OCI-LY3 (cell line): ENCODE data around the gene SASS6.
A peak's percentile ranks its signal among the peaks of the same experiment; 100 is the strongest.

ENCODE experiments used
- H2AFZ ChIP-seq: fragments of 200-600, 300-600 bp; shearing (Covaris generic); 2 replicates; pipeline ENCODE4 v1.6.0; 2014; ENCODE audit warnings: antibody characterized with exemption, low read depth, low read length
- H3K27ac ChIP-seq: fragments of 200-600, 300-600 bp; sonication (generic); 2 replicates; pipeline ENCODE4 v1.5.1; 2014; ENCODE audit warnings: mild to moderate bottlenecking, low read length, moderate library complexity, mixed read lengths
- H3K27me3 ChIP-seq: fragments of 200-600, 300-600 bp; sonication (generic); 2 replicates; pipeline ENCODE4 v1.6.1; 2014; ENCODE audit warnings: low read depth, low read length, mixed read lengths
- H3K36me3 ChIP-seq: fragments of 200-600, 300-600 bp; sonication (generic); replicated peaks from 2 replicates; pipeline ENCODE3; 2014; ENCODE audit warnings: low read depth, low read length, mixed read lengths
- H3K4me1 ChIP-seq: fragments of 300-600, 200-600 bp; sonication (generic); 2 replicates; pipeline ENCODE4 v1.6.1; 2014; ENCODE audit warnings: low read length, mixed read lengths
- H3K4me2 ChIP-seq: fragments of 200-600, 300-600 bp; sonication (generic); 2 replicates; pipeline ENCODE4 v1.6.1; 2014; ENCODE audit warnings: low read length, mixed read lengths
- H3K4me3 ChIP-seq: fragments of 300-600, 200-600 bp; sonication (generic); 2 replicates; pipeline ENCODE4 v1.5.1; 2014; ENCODE audit warnings: antibody characterized with exemption, mild to moderate bottlenecking, low read length, moderate library complexity
- H3K79me2 ChIP-seq: fragments of 300-600, 200-600 bp; shearing (Covaris generic); 2 replicates; pipeline ENCODE4 v1.6.1; 2014; ENCODE audit warnings: mild to moderate bottlenecking, low read length, mixed read lengths
- H3K9ac ChIP-seq: fragments of 300-600, 200-600 bp; shearing (Covaris generic); 2 replicates; pipeline ENCODE4 v1.6.0; 2014; ENCODE audit warnings: mild to moderate bottlenecking, low read length, moderate library complexity
- H3K9me3 ChIP-seq: fragments of 200-600, 300-600 bp; shearing (Covaris generic); 2 replicates; pipeline ENCODE4 v1.6.1; 2014; ENCODE audit warnings: low read length, mixed read lengths; ENCODE audit not compliant: insufficient read depth
- H4K20me1 ChIP-seq: fragments of 200-600, 300-600 bp; sonication (generic); 2 replicates; pipeline ENCODE4 v1.6.1; 2016; ENCODE audit warnings: low read length, mixed read lengths; ENCODE audit not compliant: insufficient read depth
- CTCF ChIP-seq: fragments of 200-600, 300-600 bp; sonication (generic); IDR thresholded peaks from 2 replicates; pipeline ENCODE4 v1.5.1; 2014; ENCODE audit warnings: antibody characterized with exemption, low read length, low read depth
- EZH2phosphoT487 ChIP-seq: fragments of 200-600 bp; shearing (Covaris generic); IDR thresholded peaks from 2 replicates; pipeline ENCODE4 v1.6.1; 2018; ENCODE audit warnings: antibody characterized with exemption, mixed run types, low read depth

SASS6 gene

GRCh38 chr1:100077531-100077930, 55.2 kb downstream of the SASS6 start:
- Histone ChIP-seq H3K4me2 (peak overlapping the region; percentile 51), H3K27ac (0 out of 2 replicates have a peak overlapping the region, but pooled peaks have one; percentile 9), H3K4me1 (peaks cover 40% of the 10 kb centered on the region), H4K20me1 (peaks cover 29% of the 10 kb centered on the region), H3K4me3 (no peak overlapping the region), H3K27me3 (no peaks in the 10 kb centered on the region), H3K79me2 (peaks cover 17% of the 10 kb centered on the region), H2AFZ (no peak overlapping the region), H3K9me3 (no peaks in the 10 kb centered on the region), H3K36me3 (peaks cover 26% of the 10 kb centered on the region), H3K9ac (no peak overlapping the region)
- TF ChIP-seq EZH2phosphoT487: no peak
- TF ChIP-seq CTCF: no peak

GRCh38 chr1:100076744-100077143, 56.0 kb downstream of the SASS6 start:
- H3K4me2 ChIP-seq: peak overlapping the region; percentile 51
- peaks cover 40% of the 10 kb centered on the region for H3K4me1 ChIP-seq
- peak overlapping the region; percentile 66 for H3K27ac ChIP-seq
- 0 out of 2 replicates have a peak overlapping the region, but pooled peaks have one; percentile 23 for H3K9ac ChIP-seq
- H3K9me3 ChIP-seq: no peaks in the 10 kb centered on the region
- TF ChIP-seq CTCF (no peak), EZH2phosphoT487 (no peak)
- peaks cover 24% of the 10 kb centered on the region for H3K36me3 ChIP-seq
- peaks cover 17% of the 10 kb centered on the region for H3K79me2 ChIP-seq
- no peaks in the 10 kb centered on the region for H3K27me3 ChIP-seq
- H2AFZ ChIP-seq: no peak overlapping the region
- peak overlapping the region; percentile 23 for H3K4me3 ChIP-seq
- H4K20me1 ChIP-seq: peaks cover 30% of the 10 kb centered on the region

- Histone ChIP-seq H3K4me3 (peak overlapping the region; percentile 23), H3K4me2 (peak overlapping the region; percentile 51), H2AFZ (no peak overlapping the region), H3K9me3 (no peaks in the 10 kb centered on the region), H3K9ac (0 out of 2 replicates have a peak overlapping the region, but pooled peaks have one; percentile 23), H3K4me1 (peaks cover 44% of the 10 kb centered on the region), H4K20me1 (peaks cover 34% of the 10 kb centered on the region), H3K79me2 (peaks cover 17% of the 10 kb centered on the region), H3K36me3 (peaks cover 27% of the 10 kb centered on the region), H3K27me3 (no peaks in the 10 kb centered on the region), H3K27ac (peak overlapping the region; percentile 66)
- no peak for TF ChIP-seq EZH2phosphoT487
- no peak for TF ChIP-seq CTCF
Observed at GRCh38 chr1:100076319-100076718, 56.4 kb downstream of the SASS6 start.

GRCh38 chr1:100075773-100076172, 57.0 kb downstream of the SASS6 start:
- H3K27ac ChIP-seq: peak overlapping the region; percentile 66
- no peaks in the 10 kb centered on the region for H3K9me3 ChIP-seq
- 0 out of 2 replicates have a peak overlapping the region, but pooled peaks have one; percentile 23 for H3K9ac ChIP-seq
- no peak overlapping the region for H2AFZ ChIP-seq
- peaks cover 46% of the 10 kb centered on the region for H3K4me1 ChIP-seq
- H3K27me3 ChIP-seq: no peaks in the 10 kb centered on the region
- H3K36me3 ChIP-seq: peaks cover 27% of the 10 kb centered on the region
- H3K4me3 ChIP-seq: peak overlapping the region; percentile 23; the same call in 1 of the 2 replicates
- peaks cover 33% of the 10 kb centered on the region for H4K20me1 ChIP-seq
- TF ChIP-seq CTCF: no peak
- TF ChIP-seq EZH2phosphoT487: no peak
- H3K4me2 ChIP-seq: peak overlapping the region; percentile 51
- H3K79me2 ChIP-seq: peaks cover 17% of the 10 kb centered on the region
